A673 (cell line): ENCODE measurements around the gene CEACAM18.

Source experiments
- EZH2 ChIP-seq: fragments of 200-600 bp; sonication (generic); IDR thresholded peaks from 2 replicates; pipeline ENCODE4 v1.6.1; 2017; ENCODE audit warnings: borderline replicate concordance, low read depth, mild to moderate bottlenecking, mixed read lengths, antibody characterized with exemption, low read length; ENCODE audit not compliant: poor library complexity, severe bottlenecking
- TF ChIP-seq, protein P1 (sequence below): fragments of 300-800, 200-600 bp; sonication (generic); conservative IDR thresholded peaks from 2 replicates; pipeline ENCODE4 v1.5.1; 2017; ENCODE audit warnings: low read depth, mild to moderate bottlenecking, antibody characterized with exemption, low read length, moderate library complexity, mixed read lengths

DNA sequence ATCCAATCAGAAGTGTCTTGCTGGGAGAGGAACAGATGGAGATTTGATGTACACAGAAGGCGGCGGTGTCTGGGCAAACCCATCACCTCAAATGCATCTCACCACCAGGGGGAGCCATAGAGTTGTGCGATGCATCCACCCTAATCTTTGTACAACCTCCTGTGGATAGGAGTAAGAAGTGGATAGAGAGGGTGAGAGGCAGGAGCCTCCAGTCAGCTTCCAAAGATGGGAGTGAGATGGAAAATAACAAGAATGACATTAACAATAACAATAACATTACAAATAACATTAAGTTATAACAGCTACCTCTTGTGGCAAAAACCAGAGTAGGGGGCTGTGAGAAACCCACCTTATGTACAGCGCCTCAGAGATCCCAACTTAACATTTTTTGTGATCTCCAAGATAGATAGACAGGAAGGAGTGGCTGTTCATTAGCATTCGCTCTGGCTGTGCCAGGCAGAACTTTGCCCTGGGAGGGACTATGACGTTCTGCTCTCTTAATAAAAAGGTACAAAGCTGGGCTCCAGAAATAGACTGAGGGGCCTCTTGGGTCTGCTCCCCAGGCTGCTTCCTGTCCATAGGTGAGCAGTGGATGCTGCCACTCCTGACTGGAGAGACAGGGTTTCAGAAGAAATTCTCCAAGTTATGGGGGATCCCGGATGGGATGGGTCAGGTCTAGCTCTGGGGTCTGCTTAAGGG lies 5.2 kb upstream of the CEACAM18 start:
- TF ChIP-seq, protein P1, sequence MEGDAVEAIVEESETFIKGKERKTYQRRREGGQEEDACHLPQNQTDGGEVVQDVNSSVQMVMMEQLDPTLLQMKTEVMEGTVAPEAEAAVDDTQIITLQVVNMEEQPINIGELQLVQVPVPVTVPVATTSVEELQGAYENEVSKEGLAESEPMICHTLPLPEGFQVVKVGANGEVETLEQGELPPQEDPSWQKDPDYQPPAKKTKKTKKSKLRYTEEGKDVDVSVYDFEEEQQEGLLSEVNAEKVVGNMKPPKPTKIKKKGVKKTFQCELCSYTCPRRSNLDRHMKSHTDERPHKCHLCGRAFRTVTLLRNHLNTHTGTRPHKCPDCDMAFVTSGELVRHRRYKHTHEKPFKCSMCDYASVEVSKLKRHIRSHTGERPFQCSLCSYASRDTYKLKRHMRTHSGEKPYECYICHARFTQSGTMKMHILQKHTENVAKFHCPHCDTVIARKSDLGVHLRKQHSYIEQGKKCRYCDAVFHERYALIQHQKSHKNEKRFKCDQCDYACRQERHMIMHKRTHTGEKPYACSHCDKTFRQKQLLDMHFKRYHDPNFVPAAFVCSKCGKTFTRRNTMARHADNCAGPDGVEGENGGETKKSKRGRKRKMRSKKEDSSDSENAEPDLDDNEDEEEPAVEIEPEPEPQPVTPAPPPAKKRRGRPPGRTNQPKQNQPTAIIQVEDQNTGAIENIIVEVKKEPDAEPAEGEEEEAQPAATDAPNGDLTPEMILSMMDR: peak; percentile 83
- no peak for TF ChIP-seq EZH2
